Activated naive CD8-positive, alpha-beta T cell treated with anti-CD3 and anti-CD28 coated beads, Interleukin-2, amount 10 ng/mL, durations not matched to agents 7 days and 5 days (primary cell): Measurements from ENCODE around the gene C8B. TPM values are rescaled to one million over a fixed set of nuclear protein-coding genes. Genes with fewer than 3 reads are reported as not detected.

ENCODE experiments used
- ATAC-seq: fragments of 150-1000 bp; cut with Tn5 transposase; one replicate; pipeline ENCODE4 v1.10.0; 2021; ENCODE audit warnings: low read depth, moderate library complexity
- POLR2A ChIA-PET: fragments of 350-600 bp; sonication (Branson Sonifier 250); formaldehyde crosslinking; loops from one replicate; lab custom pipeline; 2021; ENCODE audit warnings: antibody characterized with exemption; lab: Charles Lee
- DNase-seq: peaks from one replicate; pipeline ENCODE4 v3.0.0; 2021
- H3K27ac Mint-ChIP-seq: one replicate; pipeline ENCODE4 v1.8.0; 2022; ENCODE audit warnings: mild to moderate bottlenecking, mixed read lengths
- H3K27me3 Mint-ChIP-seq: one replicate; pipeline ENCODE4 v1.8.0; 2022; ENCODE audit warnings: mild to moderate bottlenecking, moderate library complexity, mixed read lengths
- H3K36me3 Mint-ChIP-seq: one replicate; pipeline ENCODE4 v1.8.0; 2021; ENCODE audit warnings: mild to moderate bottlenecking, mixed read lengths
- H3K4me1 Mint-ChIP-seq: one replicate; pipeline ENCODE4 v1.8.0; 2021; ENCODE audit warnings: mixed read lengths
- H3K4me3 Mint-ChIP-seq: one replicate; pipeline ENCODE4 v1.8.0; 2022; ENCODE audit warnings: mild to moderate bottlenecking, moderate library complexity, mixed read lengths
- H3K9me3 Mint-ChIP-seq: one replicate; pipeline ENCODE4 v1.8.0; 2021; ENCODE audit warnings: mixed read lengths
- total RNA-seq, 2 experiments: library from RNA; stranded (reverse); gene quantifications; one replicate each; pipeline ENCODE4 v1.2.3, GENCODE V29; 2021

The C8B gene
- total RNA-seq, 2 experiments from 2014 or later = not detected

DNA sequence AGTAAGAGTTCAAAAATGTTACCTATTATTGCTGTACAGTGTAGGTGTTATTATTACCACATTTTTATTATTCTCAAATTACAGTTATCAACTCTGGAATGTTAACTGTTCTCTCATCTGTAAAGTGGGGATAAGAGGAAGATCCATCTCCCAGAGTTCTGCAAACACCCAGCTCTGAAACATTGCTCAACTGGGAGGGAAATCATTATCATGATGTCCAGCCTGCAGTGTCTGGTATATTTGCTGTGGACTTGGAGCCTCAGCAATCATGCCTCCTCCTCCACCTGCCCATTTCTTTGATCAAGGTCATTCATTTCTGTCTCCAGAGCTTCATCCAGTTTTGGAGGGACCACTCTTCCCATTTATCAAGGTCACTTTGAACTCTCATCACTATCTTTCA lies 71.8 kb downstream of the C8B start:
- ATAC-seq = no peak
- Mint-ChIP-seq H3K27ac (no peak overlapping the region), H3K4me1 (no peaks in the 10 kb centered on the region), H3K27me3 (no peaks in the 10 kb centered on the region), H3K36me3 (no peaks in the 10 kb centered on the region), H3K9me3 (no peaks in the 10 kb centered on the region), H3K4me3 (no peak overlapping the region)
- POLR2A ChIA-PET = no interaction called here
- DNase-seq = no peak

DNA sequence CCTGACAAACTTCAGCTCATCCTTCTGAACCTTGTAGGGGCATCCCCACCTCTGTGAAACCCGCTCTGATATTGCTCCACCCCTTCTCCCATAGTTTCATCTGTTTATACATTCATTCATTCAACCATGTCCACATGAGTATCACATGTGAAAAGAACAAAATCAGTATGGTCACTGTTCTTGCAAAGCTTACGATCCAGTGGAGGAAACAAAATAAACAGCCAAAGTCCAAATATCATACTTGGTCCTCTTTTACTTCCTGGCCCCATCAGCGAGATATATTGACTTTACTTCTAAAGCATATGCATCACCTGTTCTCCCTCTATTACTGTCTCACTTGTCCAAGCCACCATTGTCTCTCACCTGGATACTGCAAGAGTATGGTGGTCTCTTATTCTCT lies 75.6 kb downstream of the C8B start:
- H3K4me1 Mint-ChIP-seq = no peaks in the 10 kb centered on the region
- DNase-seq (no peak), ATAC-seq (no peak)
- no peak overlapping the region for H3K27ac Mint-ChIP-seq
- POLR2A ChIA-PET = no interaction called here
- H3K9me3 Mint-ChIP-seq = no peaks in the 10 kb centered on the region
- no peaks in the 10 kb centered on the region for H3K36me3 Mint-ChIP-seq
- H3K4me3 Mint-ChIP-seq = no peak overlapping the region
- H3K27me3 Mint-ChIP-seq = no peaks in the 10 kb centered on the region

DNA sequence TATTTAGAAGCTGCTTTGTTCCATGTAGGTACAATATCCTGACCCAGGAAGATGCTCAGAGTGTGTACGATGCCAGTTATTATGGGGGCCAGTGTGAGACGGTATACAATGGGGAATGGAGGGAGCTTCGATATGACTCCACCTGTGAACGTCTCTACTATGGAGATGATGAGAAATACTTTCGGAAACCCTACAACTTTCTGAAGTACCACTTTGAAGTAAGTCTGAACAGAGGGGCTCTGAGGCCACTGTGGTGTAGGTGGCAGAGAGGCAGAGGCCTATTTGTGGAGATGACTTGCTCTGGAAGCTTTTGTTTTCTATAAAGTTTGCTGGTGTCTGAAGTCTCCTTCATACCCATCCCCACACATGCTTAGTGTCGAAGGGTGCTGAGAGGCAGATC lies 84.4 kb downstream of the C8B start:
- H3K9me3 Mint-ChIP-seq = peaks cover 2% of the 10 kb centered on the region
- H3K27ac Mint-ChIP-seq = no peak overlapping the region
- POLR2A ChIA-PET = no interaction called here
- DNase-seq (no peak), ATAC-seq (no peak)
- H3K4me1 Mint-ChIP-seq = no peaks in the 10 kb centered on the region
- H3K4me3 Mint-ChIP-seq = no peak overlapping the region
- H3K36me3 Mint-ChIP-seq = no peaks in the 10 kb centered on the region
- no peaks in the 10 kb centered on the region for H3K27me3 Mint-ChIP-seq

DNA sequence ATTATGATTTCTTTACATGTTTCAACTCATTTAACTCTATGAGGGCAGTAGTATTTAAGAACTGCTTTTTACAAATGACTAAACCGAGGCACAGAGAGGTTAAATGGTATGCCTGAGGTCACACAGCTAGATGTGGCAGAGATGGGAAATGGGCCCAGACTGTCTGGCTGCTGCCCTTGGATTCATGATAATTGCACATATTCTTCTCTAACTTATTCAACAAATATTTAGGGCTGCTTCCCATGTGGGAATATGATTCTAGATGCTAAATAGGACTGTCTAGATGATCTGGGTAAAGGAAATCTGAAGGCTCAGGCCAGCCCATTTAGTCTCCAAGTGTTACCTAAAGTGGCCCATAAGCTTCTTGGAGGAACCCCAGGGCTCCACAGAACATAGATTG lies 85.0 kb downstream of the C8B start:
- ATAC-seq (no peak), DNase-seq (no peak)
- no peak overlapping the region for H3K27ac Mint-ChIP-seq
- no peak overlapping the region for H3K4me3 Mint-ChIP-seq
- no peaks in the 10 kb centered on the region for H3K4me1 Mint-ChIP-seq
- H3K36me3 Mint-ChIP-seq = no peaks in the 10 kb centered on the region
- no peaks in the 10 kb centered on the region for H3K27me3 Mint-ChIP-seq
- POLR2A ChIA-PET = no interaction called here
- H3K9me3 Mint-ChIP-seq = peaks cover 2% of the 10 kb centered on the region

Other genes with a start within 250 kb of the C8B start
- gene FYB2, start 146.6 kb downstream of the C8B start, total RNA-seq = not detected
- not detected for gene C8A, start 111.2 kb downstream of the C8B start, total RNA-seq